ENCODE results near the gene TTLL11.

DNA sequence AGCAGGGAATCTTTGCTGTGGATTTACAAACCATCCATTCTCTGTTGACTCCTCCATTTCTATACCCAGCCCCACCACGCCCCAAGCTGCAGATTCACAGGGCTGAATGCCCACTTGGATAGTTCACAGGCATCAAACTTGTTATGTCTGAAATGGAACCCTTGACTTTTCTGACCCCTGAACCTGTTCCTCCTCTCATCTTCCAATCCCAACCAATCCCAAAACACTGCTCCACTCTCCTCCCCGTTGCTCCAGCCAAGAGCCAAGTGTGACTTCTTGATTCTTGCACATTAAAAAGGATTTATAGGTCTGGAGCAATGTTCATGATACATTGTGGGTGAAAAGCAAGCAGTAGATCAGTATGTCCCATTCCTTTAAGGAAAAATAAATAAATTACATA lies 296.0 kb downstream of the TTLL11 start:
- TF ChIP-seq, protein P1, sequence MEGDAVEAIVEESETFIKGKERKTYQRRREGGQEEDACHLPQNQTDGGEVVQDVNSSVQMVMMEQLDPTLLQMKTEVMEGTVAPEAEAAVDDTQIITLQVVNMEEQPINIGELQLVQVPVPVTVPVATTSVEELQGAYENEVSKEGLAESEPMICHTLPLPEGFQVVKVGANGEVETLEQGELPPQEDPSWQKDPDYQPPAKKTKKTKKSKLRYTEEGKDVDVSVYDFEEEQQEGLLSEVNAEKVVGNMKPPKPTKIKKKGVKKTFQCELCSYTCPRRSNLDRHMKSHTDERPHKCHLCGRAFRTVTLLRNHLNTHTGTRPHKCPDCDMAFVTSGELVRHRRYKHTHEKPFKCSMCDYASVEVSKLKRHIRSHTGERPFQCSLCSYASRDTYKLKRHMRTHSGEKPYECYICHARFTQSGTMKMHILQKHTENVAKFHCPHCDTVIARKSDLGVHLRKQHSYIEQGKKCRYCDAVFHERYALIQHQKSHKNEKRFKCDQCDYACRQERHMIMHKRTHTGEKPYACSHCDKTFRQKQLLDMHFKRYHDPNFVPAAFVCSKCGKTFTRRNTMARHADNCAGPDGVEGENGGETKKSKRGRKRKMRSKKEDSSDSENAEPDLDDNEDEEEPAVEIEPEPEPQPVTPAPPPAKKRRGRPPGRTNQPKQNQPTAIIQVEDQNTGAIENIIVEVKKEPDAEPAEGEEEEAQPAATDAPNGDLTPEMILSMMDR (conservative IDR thresholded peaks at IDR 0.05; ENCODE audit: low read depth in 2 of 2) = no peak
- TF ChIP-seq EZH2 (IDR thresholded peaks at IDR 0.05; ENCODE audit: low read depth, unreplicated experiment) = no peak
- TF ChIP-seq, protein P2, sequence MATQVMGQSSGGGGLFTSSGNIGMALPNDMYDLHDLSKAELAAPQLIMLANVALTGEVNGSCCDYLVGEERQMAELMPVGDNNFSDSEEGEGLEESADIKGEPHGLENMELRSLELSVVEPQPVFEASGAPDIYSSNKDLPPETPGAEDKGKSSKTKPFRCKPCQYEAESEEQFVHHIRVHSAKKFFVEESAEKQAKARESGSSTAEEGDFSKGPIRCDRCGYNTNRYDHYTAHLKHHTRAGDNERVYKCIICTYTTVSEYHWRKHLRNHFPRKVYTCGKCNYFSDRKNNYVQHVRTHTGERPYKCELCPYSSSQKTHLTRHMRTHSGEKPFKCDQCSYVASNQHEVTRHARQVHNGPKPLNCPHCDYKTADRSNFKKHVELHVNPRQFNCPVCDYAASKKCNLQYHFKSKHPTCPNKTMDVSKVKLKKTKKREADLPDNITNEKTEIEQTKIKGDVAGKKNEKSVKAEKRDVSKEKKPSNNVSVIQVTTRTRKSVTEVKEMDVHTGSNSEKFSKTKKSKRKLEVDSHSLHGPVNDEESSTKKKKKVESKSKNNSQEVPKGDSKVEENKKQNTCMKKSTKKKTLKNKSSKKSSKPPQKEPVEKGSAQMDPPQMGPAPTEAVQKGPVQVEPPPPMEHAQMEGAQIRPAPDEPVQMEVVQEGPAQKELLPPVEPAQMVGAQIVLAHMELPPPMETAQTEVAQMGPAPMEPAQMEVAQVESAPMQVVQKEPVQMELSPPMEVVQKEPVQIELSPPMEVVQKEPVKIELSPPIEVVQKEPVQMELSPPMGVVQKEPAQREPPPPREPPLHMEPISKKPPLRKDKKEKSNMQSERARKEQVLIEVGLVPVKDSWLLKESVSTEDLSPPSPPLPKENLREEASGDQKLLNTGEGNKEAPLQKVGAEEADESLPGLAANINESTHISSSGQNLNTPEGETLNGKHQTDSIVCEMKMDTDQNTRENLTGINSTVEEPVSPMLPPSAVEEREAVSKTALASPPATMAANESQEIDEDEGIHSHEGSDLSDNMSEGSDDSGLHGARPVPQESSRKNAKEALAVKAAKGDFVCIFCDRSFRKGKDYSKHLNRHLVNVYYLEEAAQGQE (IDR thresholded peaks at IDR 0.05; ENCODE audit: unreplicated experiment) = no peak
- no peak for TF ChIP-seq ZNF114 (CRISPR knock-in tag; IDR thresholded peaks at IDR 0.05)
- no peak for TF ChIP-seq POLR2AphosphoS5 (IDR thresholded peaks at IDR 0.05; ENCODE audit: low read depth)
- TF ChIP-seq EZH2phosphoT487 (IDR thresholded peaks at IDR 0.05; ENCODE audit: unreplicated experiment) = no peak
- no peak for TF ChIP-seq CREB1 (CRISPR knock-in tag; IDR thresholded peaks at IDR 0.05; ENCODE audit: low read depth)
- no peak for TF ChIP-seq JUNB (IDR thresholded peaks at IDR 0.05; ENCODE audit: unreplicated experiment)
- TF ChIP-seq ZNF331 (CRISPR knock-in tag; IDR thresholded peaks at IDR 0.05; ENCODE audit: low read depth) = no peak
- TF ChIP-seq STAT1 (IDR thresholded peaks at IDR 0.05; ENCODE audit: unreplicated experiment) = no peak
